IPS DF 6.9 (cell line): ENCODE results near the gene RGS18.

Experiments used
- DNase-seq: peaks from one replicate; pipeline ENCODE4 v3.0.0-alpha.2; 2013; ENCODE audit warnings: low read depth, low spot score
- H3K27ac ChIP-seq: one replicate; pipeline ENCODE4 v1.5.1; 2013; ENCODE audit warnings: low read length, control low read depth
- H3K27me3 ChIP-seq: 2 replicates; pipeline ENCODE4 v1.6.1; 2013; ENCODE audit warnings: mild to moderate bottlenecking, low read length; ENCODE audit not compliant: control insufficient read depth, insufficient read depth
- H3K36me3 ChIP-seq: 2 replicates; pipeline ENCODE4 v1.6.1; 2013; ENCODE audit warnings: low read length; ENCODE audit not compliant: control insufficient read depth, insufficient read depth
- H3K4me1 ChIP-seq: 2 replicates; pipeline ENCODE4 v1.6.1; 2013; ENCODE audit warnings: low read length; ENCODE audit not compliant: control insufficient read depth, insufficient read depth
- H3K4me3 ChIP-seq: 2 replicates; pipeline ENCODE4 v1.5.1; 2013; ENCODE audit warnings: mild to moderate bottlenecking, low read length
- H3K9me3 ChIP-seq: 2 replicates; pipeline ENCODE4 v1.6.1; 2013; ENCODE audit warnings: low read length, inconsistent platforms; ENCODE audit not compliant: control insufficient read depth, insufficient read depth
- WGBS: extraction: QIAGEN DNeasy Blood & Tissue Kit; methylation state at CpG from one replicate; pipeline ENCODE4 v1.1.7; 2013; ENCODE audit warnings: mixed read lengths, missing lambda C conversion rate; ENCODE audit not compliant: insufficient read length, insufficient coverage; 5-methylcytosine and 5-hydroxymethylcytosine counted together

Gene RGS18

GRCh38 chr1:192133350-192133926, 24.8 kb upstream of the RGS18 start:
- H3K27me3 ChIP-seq = no peaks in the 10 kb centered on the region
- WGBS = no CpG with 5 or more reads among the region's 1 CpG
- H3K36me3 ChIP-seq = no peaks in the 10 kb centered on the region
- H3K9me3 ChIP-seq = no peaks in the 10 kb centered on the region
- H3K27ac ChIP-seq = no peak overlapping the region
- H3K4me3 ChIP-seq = no peak overlapping the region
- H3K4me1 ChIP-seq = no peaks in the 10 kb centered on the region
- no peak for DNase-seq

- no peak overlapping the region for H3K27ac ChIP-seq
- no peak overlapping the region for H3K4me3 ChIP-seq
- WGBS = no CpG with 5 or more reads among the region's 1 CpG
- no peaks in the 10 kb centered on the region for H3K4me1 ChIP-seq
- no peak for DNase-seq
- no peaks in the 10 kb centered on the region for H3K27me3 ChIP-seq
- no peaks in the 10 kb centered on the region for H3K9me3 ChIP-seq
- H3K36me3 ChIP-seq = no peaks in the 10 kb centered on the region
These were observed 17.9 kb upstream of the RGS18 start for GRCh38 chr1:192140382-192140781.

- peaks cover 1% of the 10 kb centered on the region; the same call in 1 of the 2 replicates for H3K4me1 ChIP-seq
- H3K27me3 ChIP-seq = no peaks in the 10 kb centered on the region
- no CpG with 5 or more reads among the region's 3 CpGs for WGBS
These were observed 11.0 kb upstream of the RGS18 start for GRCh38 chr1:192147221-192147620.

GRCh38 chr1:192147696-192148095, 10.6 kb upstream of the RGS18 start:
- Histone ChIP-seq H3K36me3 (no peaks in the 10 kb centered on the region), H3K4me1 (peaks cover 1% of the 10 kb centered on the region; the same call in 1 of the 2 replicates), H3K27me3 (no peaks in the 10 kb centered on the region), H3K9me3 (no peaks in the 10 kb centered on the region), H3K27ac (no peak overlapping the region), H3K4me3 (no peak overlapping the region)
- no CpG with 5 or more reads among the region's 1 CpG for WGBS
- DNase-seq = no peak

More at GRCh38 chr1:192147221-192147620, 11.0 kb upstream of the RGS18 start:
- Histone ChIP-seq H3K4me3 (no peak overlapping the region), H3K9me3 (no peaks in the 10 kb centered on the region), H3K36me3 (no peaks in the 10 kb centered on the region), H3K27ac (no peak overlapping the region)
- DNase-seq = no peak

- no peaks in the 10 kb centered on the region for H3K27me3 ChIP-seq
- DNase-seq = no peak
- H3K27ac ChIP-seq = no peak overlapping the region
These were observed 7.1 kb upstream of the RGS18 start for GRCh38 chr1:192151176-192151575.

GRCh38 chr1:192153276-192153675, 5.0 kb upstream of the RGS18 start:
- Histone ChIP-seq H3K36me3 (no peaks in the 10 kb centered on the region), H3K27me3 (no peaks in the 10 kb centered on the region), H3K4me1 (peaks cover 1% of the 10 kb centered on the region; the same call in 1 of the 2 replicates), H3K27ac (no peak overlapping the region), H3K4me3 (no peak overlapping the region), H3K9me3 (no peaks in the 10 kb centered on the region)
- no peak for DNase-seq

More at GRCh38 chr1:192151176-192151575, 7.1 kb upstream of the RGS18 start:
- H3K4me3 ChIP-seq = no peak overlapping the region
- H3K4me1 ChIP-seq = peaks cover 1% of the 10 kb centered on the region; the same call in 1 of the 2 replicates
- H3K36me3 ChIP-seq = no peaks in the 10 kb centered on the region
- H3K9me3 ChIP-seq = no peaks in the 10 kb centered on the region
- no CpG with 5 or more reads among the region's 2 CpGs for WGBS

- Histone ChIP-seq H3K4me1 (no peaks in the 10 kb centered on the region), H3K27me3 (no peaks in the 10 kb centered on the region), H3K27ac (no peak overlapping the region), H3K36me3 (no peaks in the 10 kb centered on the region), H3K4me3 (no peak overlapping the region), H3K9me3 (no peaks in the 10 kb centered on the region)
- DNase-seq = no peak
These were observed 1.2 kb upstream of the RGS18 start for GRCh38 chr1:192157067-192157466.

- Histone ChIP-seq H3K4me1 (no peaks in the 10 kb centered on the region), H3K36me3 (no peaks in the 10 kb centered on the region), H3K27ac (no peak overlapping the region), H3K4me3 (no peak overlapping the region), H3K27me3 (no peaks in the 10 kb centered on the region), H3K9me3 (no peaks in the 10 kb centered on the region)
- no CpG with 5 or more reads among the region's 4 CpGs for WGBS
- no peak for DNase-seq
These were observed 752 bp downstream of the RGS18 start for GRCh38 chr1:192159014-192159413.

GRCh38 chr1:192159781-192160180, 1.5 kb downstream of the RGS18 start:
- DNase-seq = no peak
- Histone ChIP-seq H3K27me3 (no peaks in the 10 kb centered on the region), H3K4me3 (no peak overlapping the region), H3K9me3 (no peaks in the 10 kb centered on the region), H3K36me3 (no peaks in the 10 kb centered on the region), H3K27ac (no peak overlapping the region), H3K4me1 (no peaks in the 10 kb centered on the region)
- 100% methylated on average over 1 of the region's 2 CpGs for WGBS

- no CpG with 5 or more reads among the region's 1 CpG for WGBS
- H3K27me3 ChIP-seq = no peaks in the 10 kb centered on the region
- no peaks in the 10 kb centered on the region for H3K4me1 ChIP-seq
- H3K36me3 ChIP-seq = no peaks in the 10 kb centered on the region
- H3K27ac ChIP-seq = no peak overlapping the region
- no peaks in the 10 kb centered on the region for H3K9me3 ChIP-seq
- DNase-seq = no peak
- no peak overlapping the region for H3K4me3 ChIP-seq
These were observed 1.9 kb downstream of the RGS18 start for GRCh38 chr1:192160196-192160595.

GRCh38 chr1:192161976-192162375, 3.7 kb downstream of the RGS18 start:
- H3K36me3 ChIP-seq = no peaks in the 10 kb centered on the region
- H3K9me3 ChIP-seq = no peaks in the 10 kb centered on the region
- no peak overlapping the region for H3K27ac ChIP-seq
- H3K4me3 ChIP-seq = no peak overlapping the region
- no peaks in the 10 kb centered on the region for H3K27me3 ChIP-seq
- 100% methylated on average over 1 of the region's 1 CpG for WGBS
- H3K4me1 ChIP-seq = no peaks in the 10 kb centered on the region
- DNase-seq = no peak
